ENCODE results near the gene VTA1. TPM values are rescaled to one million over a fixed set of nuclear protein-coding genes. Genes with fewer than 3 reads are reported as not detected.
A peak's percentile ranks its signal among the peaks of the same experiment; 100 is the strongest.

VTA1 gene
- total RNA-seq, 1 experiment from 2014 or later, result 55.1 TPM

GRCh38 chr6:142112451-142113061 lies 34.5 kb upstream of the VTA1 start:
- intact Hi-C loops (cut with micrococcal nuclease; ENCODE audit: unreplicated experiment), result loop anchor here (1.0 to 10.0 kb wide), 3 partner anchors 123 to 435 kb away; no protein-coding TSS in a partner anchor
- Histone ChIP-seq H3K27me3 (replicated peaks; ENCODE audit: control insufficient read depth, insufficient read depth, low read length) (no peaks in the 10 kb centered on the region), H3K36me3 (ENCODE audit: control insufficient read depth, insufficient read depth, low read length) (no peaks in the 10 kb centered on the region), H3K4me1 (no peaks in the 10 kb centered on the region), H3K4me3 (ENCODE audit: low read depth, low read length) (no peak overlapping the region), H3K9me3 (no peaks in the 10 kb centered on the region)
- no peaks in the 10 kb centered on the region for H3K4me1 Mint-ChIP-seq (ENCODE audit: low read depth, unreplicated experiment)
- H3K27me3 Mint-ChIP-seq (ENCODE audit: insufficient read depth, unreplicated experiment), result peaks cover 4% of the 10 kb centered on the region
- DNase-seq, result peak; percentile 72 to 76
- CTCF ChIA-PET, result no interaction called here
- peak; percentile 71 to 86 for TF ChIP-seq CTCF (IDR thresholded peaks at IDR 0.05; ENCODE audit: insufficient read depth in 1 of 2, low read depth in 1 of 2, low read length in 1 of 2, severe bottlenecking in 1 of 2, unreplicated experiment in 1 of 2)
- no TSS peak for BruUV-seq (replicated peaks)
- POLR2A ChIA-PET, result no interaction called here
- H3K36me3 Mint-ChIP-seq (ENCODE audit: insufficient read depth, unreplicated experiment), result no peaks in the 10 kb centered on the region
- H3K4me3 Mint-ChIP-seq (ENCODE audit: unreplicated experiment), result no peak overlapping the region
- H3K27ac Mint-ChIP-seq (ENCODE audit: unreplicated experiment), result no peak overlapping the region
- H3K9me3 Mint-ChIP-seq (ENCODE audit: unreplicated experiment), result no peaks in the 10 kb centered on the region

GRCh38 chr6:142117366-142117765 lies 29.7 kb upstream of the VTA1 start:
- no peak overlapping the region for H3K4me3 ChIP-seq (ENCODE audit: low read depth, low read length)
- H3K9me3 ChIP-seq, result no peaks in the 10 kb centered on the region
- Mint-ChIP-seq H3K36me3 (ENCODE audit: insufficient read depth, unreplicated experiment) (no peaks in the 10 kb centered on the region), H3K9me3 (ENCODE audit: unreplicated experiment) (no peaks in the 10 kb centered on the region), H3K27me3 (ENCODE audit: insufficient read depth, unreplicated experiment) (no peaks in the 10 kb centered on the region), H3K4me1 (ENCODE audit: low read depth, unreplicated experiment) (no peaks in the 10 kb centered on the region), H3K4me3 (ENCODE audit: unreplicated experiment) (no peak overlapping the region), H3K27ac (ENCODE audit: unreplicated experiment) (no peak overlapping the region)
- BruUV-seq (replicated peaks), result no TSS peak
- H3K27me3 ChIP-seq (replicated peaks; ENCODE audit: control insufficient read depth, insufficient read depth, low read length), result peaks cover 1% of the 10 kb centered on the region; the same call in 1 of the 2 replicates
- no peaks in the 10 kb centered on the region for H3K4me1 ChIP-seq
- CTCF ChIA-PET, result no interaction called here
- DNase-seq, result no peak
- POLR2A ChIA-PET, result no interaction called here
- intact Hi-C loops (cut with micrococcal nuclease; ENCODE audit: unreplicated experiment), result loop anchor here (10.0 kb wide), 1 partner anchor 263 kb away; no protein-coding TSS in a partner anchor
- H3K36me3 ChIP-seq (ENCODE audit: control insufficient read depth, insufficient read depth, low read length), result no peaks in the 10 kb centered on the region
- TF ChIP-seq CTCF (IDR thresholded peaks at IDR 0.05; ENCODE audit: insufficient read depth in 1 of 2, low read depth in 1 of 2, low read length in 1 of 2, severe bottlenecking in 1 of 2, unreplicated experiment in 1 of 2), result no peak

- Mint-ChIP-seq H3K27ac (ENCODE audit: unreplicated experiment) (no peak overlapping the region), H3K27me3 (ENCODE audit: insufficient read depth, unreplicated experiment) (no peaks in the 10 kb centered on the region), H3K9me3 (ENCODE audit: unreplicated experiment) (no peaks in the 10 kb centered on the region), H3K36me3 (ENCODE audit: insufficient read depth, unreplicated experiment) (no peaks in the 10 kb centered on the region), H3K4me1 (ENCODE audit: low read depth, unreplicated experiment) (no peaks in the 10 kb centered on the region), H3K4me3 (ENCODE audit: unreplicated experiment) (no peak overlapping the region)
- ChIA-PET POLR2A (no interaction called here), CTCF (no interaction called here)
- no TSS peak for BruUV-seq (replicated peaks)
- TF ChIP-seq CTCF (IDR thresholded peaks at IDR 0.05; ENCODE audit: insufficient read depth in 1 of 2, low read depth in 1 of 2, low read length in 1 of 2, severe bottlenecking in 1 of 2, unreplicated experiment in 1 of 2), result no peak
- Histone ChIP-seq H3K27me3 (replicated peaks; ENCODE audit: control insufficient read depth, insufficient read depth, low read length) (peaks cover 1% of the 10 kb centered on the region; the same call in 1 of the 2 replicates), H3K4me3 (ENCODE audit: low read depth, low read length) (no peak overlapping the region), H3K4me1 (no peaks in the 10 kb centered on the region), H3K9me3 (no peaks in the 10 kb centered on the region), H3K36me3 (ENCODE audit: control insufficient read depth, insufficient read depth, low read length) (no peaks in the 10 kb centered on the region)
- DNase-seq, result no peak
- intact Hi-C loops (cut with micrococcal nuclease; ENCODE audit: unreplicated experiment), result loop anchor here (10.0 kb wide), 1 partner anchor 264 kb away; no protein-coding TSS in a partner anchor
Measured at GRCh38 chr6:142118328-142118727, 28.7 kb upstream of the VTA1 start.

Data from Caco-2 (cell line).